ENCODE measurements around the gene RAET1L.
"Not testable (repeated sequence)": the region's sequence is repeated elsewhere in the genome, so short reads cannot be mapped to it uniquely, and the experiment has no call there.

RAET1L gene

GRCh38 chr6:149991472-149991795 is 33.9 kb downstream of the RAET1L start:
- not testable (repeated sequence) for DNase-seq (ENCODE audit: low read depth)

GRCh38 chr6:149990661-149991471 is 34.5 kb downstream of the RAET1L start:
- no peak for DNase-seq (ENCODE audit: low read depth)

- DNase-seq (ENCODE audit: low read depth), result no peak
Observed at GRCh38 chr6:149990212-149990660, 35.1 kb downstream of the RAET1L start.

GRCh38 chr6:149988550-149989346 is 36.6 kb downstream of the RAET1L start:
- DNase-seq (ENCODE audit: low read depth), result no peak

GRCh38 chr6:149987602-149988107 is 37.7 kb downstream of the RAET1L start:
- no peak for DNase-seq (ENCODE audit: low read depth)

GRCh38 chr6:149985481-149985937 is 39.8 kb downstream of the RAET1L start:
- no peak for DNase-seq (ENCODE audit: low read depth)

- DNase-seq (ENCODE audit: low read depth), result no peak
Observed at GRCh38 chr6:149984773-149985172, 40.6 kb downstream of the RAET1L start.

- DNase-seq (ENCODE audit: low read depth), result no peak
Observed at GRCh38 chr6:149983145-149983544, 42.2 kb downstream of the RAET1L start.

- no peak for DNase-seq (ENCODE audit: low read depth)
Observed at GRCh38 chr6:149979293-149979692, 46.0 kb downstream of the RAET1L start.

- DNase-seq (ENCODE audit: low read depth), result no peak
Observed at GRCh38 chr6:149978610-149979009, 46.7 kb downstream of the RAET1L start.

GRCh38 chr6:149977221-149977620 is 48.1 kb downstream of the RAET1L start:
- no peak for DNase-seq (ENCODE audit: low read depth)

GRCh38 chr6:149975400-149975799 is 49.9 kb downstream of the RAET1L start:
- no peak for DNase-seq (ENCODE audit: low read depth)

- no peak for DNase-seq (ENCODE audit: low read depth)
Observed at GRCh38 chr6:149974825-149975224, 50.5 kb downstream of the RAET1L start.

GRCh38 chr6:149974394-149974793 is 50.9 kb downstream of the RAET1L start:
- not testable (repeated sequence) for DNase-seq (ENCODE audit: low read depth)

- no peak for DNase-seq (ENCODE audit: low read depth)
Observed at GRCh38 chr6:149969635-149970034, 55.7 kb downstream of the RAET1L start.

- DNase-seq (ENCODE audit: low read depth), result not testable (repeated sequence)
Observed at GRCh38 chr6:149968909-149969308, 56.4 kb downstream of the RAET1L start.

Data from stimulated activated CD8-positive, alpha-beta memory T cell treated with anti-CD3 and anti-CD28 coated beads, Interleukin-12 subunit alpha, Interleukin-12 subunit beta, amount 100 ng/mL, for 4 hours (primary cell).